ENCODE measurements around the gene MLLT1. TPM values are rescaled to one million over a fixed set of nuclear protein-coding genes. Genes with fewer than 3 reads are reported as not detected.

Gene MLLT1
- total and polyA plus RNA-seq, 11 donors, result 17.8 to 45.9 (median 34.9) TPM

DNA sequence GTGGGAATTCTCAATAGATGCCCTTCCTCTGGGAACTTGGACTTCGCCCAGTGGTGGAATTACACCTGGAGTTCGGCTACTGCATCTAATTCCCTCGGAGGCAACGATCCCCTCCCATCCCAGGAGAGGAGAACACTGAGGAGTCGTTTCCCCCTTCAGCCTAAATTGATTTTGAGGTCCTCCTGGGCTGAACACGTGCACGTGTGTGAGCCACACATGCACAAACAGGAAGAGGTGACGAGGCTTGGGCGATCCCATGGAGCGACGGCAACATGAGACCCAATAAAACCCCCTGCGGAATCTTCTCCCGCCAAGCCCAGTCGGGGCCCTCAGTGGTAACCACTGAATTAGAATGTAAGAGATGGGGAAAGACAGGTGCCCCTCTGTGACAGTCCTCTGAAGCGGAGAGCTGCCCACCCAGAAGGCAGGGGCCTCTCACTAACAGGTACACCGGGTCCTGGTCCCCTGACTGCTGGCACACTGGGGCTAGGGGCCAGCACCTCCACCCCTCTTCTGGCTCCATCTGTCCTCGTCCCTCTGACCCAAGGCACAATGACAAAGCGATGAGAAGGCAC, 4.5 kb downstream of the MLLT1 start:
- WGBS, 4 donors, result 85 to 87% (median 86%) methylated on average over 18 of the region's 18 CpGs
- no peaks in the 10 kb centered on the region for H3K9me3 ChIP-seq
- H3K36me3 ChIP-seq, result peaks cover 0 to 5% (median 2%) of the 10 kb centered on the region in 9 donors
- ATAC-seq (no peak), DNase-seq (no peak)
- intact Hi-C loops (cut with DNase I), result loop anchor here in 5 of 10 donors (5.0 to 10.0 kb wide), 4 partner anchors 38 to 97 kb away; partner anchors contain the start of gene ALKBH7 (in 1 of the 5)
- no peaks in the 10 kb centered on the region for H3K27me3 ChIP-seq
- peaks cover 46 to 92% (median 83%) of the 10 kb centered on the region in 12 donors for H3K4me1 ChIP-seq
- H3K27ac ChIP-seq, result peak overlapping the region in 9 of 12 donors; percentile 7 to 95 (median 90)
- no peak for TF ChIP-seq CTCF (IDR thresholded peaks at IDR 0.05)
- TF ChIP-seq POLR2A (IDR thresholded peaks at IDR 0.05), result no peak
- peak overlapping the region in 1 of 12 donors; percentile 2 for H3K4me3 ChIP-seq

GRCh38 chr19:6274756-6275155, 5.0 kb downstream of the MLLT1 start:
- Histone ChIP-seq H3K27ac (peak overlapping the region; percentile 71 to 95 (median 88)), H3K4me1 (peaks cover 46 to 95% (median 85%) of the 10 kb centered on the region in 12 donors), H3K4me3 (peak overlapping the region in 5 of 12 donors; percentile 2 to 40 (median 32)), H3K9me3 (no peaks in the 10 kb centered on the region), H3K36me3 (peaks cover 0 to 10% (median 7%) of the 10 kb centered on the region in 9 donors), H3K27me3 (no peaks in the 10 kb centered on the region)
- WGBS, 4 donors, result 49 to 74% (median 56%) methylated on average over 12 to 15 of the region's 15 CpGs
- peak in 1 of 4 donors; percentile 7 for ATAC-seq
- intact Hi-C loops (cut with DNase I), result loop anchor here (5.0 to 10.0 kb wide), 5 partner anchors 37 to 98 kb away; partner anchors contain the start of gene ALKBH7 (in 1 of the 10)
- TF ChIP-seq CTCF (IDR thresholded peaks at IDR 0.05) (no peak), POLR2A (IDR thresholded peaks at IDR 0.05) (no peak)
- no peak for DNase-seq

DNA sequence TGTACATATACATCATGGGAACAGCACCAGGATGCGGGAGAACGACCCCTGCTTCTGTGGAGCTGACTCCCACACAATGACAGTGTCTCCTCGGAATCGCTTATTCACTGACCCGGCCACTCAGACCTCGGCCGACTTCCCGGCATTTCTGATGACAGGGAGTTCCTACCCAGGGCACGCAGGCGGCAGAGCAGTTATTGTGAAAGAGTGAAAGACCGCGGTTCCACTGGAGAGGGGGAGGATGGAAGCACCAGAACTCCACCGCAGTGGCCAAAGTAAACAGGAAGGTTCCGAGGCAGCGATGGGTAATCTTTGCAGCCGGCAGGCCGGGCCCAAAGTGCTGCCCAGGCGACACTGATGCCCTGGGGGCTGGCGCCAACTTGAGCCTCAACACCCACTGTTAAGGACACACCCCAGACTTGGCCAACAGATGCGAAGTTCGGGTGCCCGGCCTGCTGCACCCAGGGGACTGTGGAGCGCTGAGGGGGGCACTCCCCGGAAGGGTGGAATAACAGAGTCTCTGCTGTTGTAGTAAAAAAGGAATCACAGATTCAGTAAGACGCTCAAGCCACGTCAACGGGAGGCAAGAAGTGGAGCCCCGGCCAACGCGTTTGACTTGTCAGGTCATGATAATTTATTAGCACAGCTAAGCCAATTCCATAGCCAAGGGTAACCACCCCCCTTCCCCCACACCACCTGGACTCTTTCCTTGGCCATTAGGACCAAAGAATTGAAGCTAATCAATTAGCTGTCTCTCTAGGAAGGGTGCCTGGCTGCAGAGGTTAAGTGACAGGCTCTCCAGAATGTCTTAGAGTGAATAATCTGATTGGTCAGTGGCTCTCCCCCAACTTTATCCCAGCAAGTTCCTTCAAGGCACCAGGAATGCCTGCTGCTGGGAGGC, 5.8 kb downstream of the MLLT1 start:
- Histone ChIP-seq H3K27ac (peak overlapping the region; percentile 71 to 95 (median 88)), H3K4me3 (peak overlapping the region in 11 of 12 donors; percentile 1 to 46 (median 32)), H3K9me3 (no peaks in the 10 kb centered on the region), H3K4me1 (peaks cover 46 to 97% (median 82%) of the 10 kb centered on the region in 12 donors), H3K27me3 (no peaks in the 10 kb centered on the region), H3K36me3 (peaks cover 0 to 18% (median 15%) of the 10 kb centered on the region in 9 donors)
- TF ChIP-seq POLR2A (IDR thresholded peaks at IDR 0.05), result no peak
- peak; percentile 70 to 93 (median 88) for DNase-seq
- WGBS, 4 donors, result 10 to 25% (median 22%) methylated on average over 26 to 30 of the region's 30 CpGs
- intact Hi-C loops (cut with DNase I), result loop anchor here in 8 of 10 donors (2.0 to 10.0 kb wide), 4 partner anchors 31 to 49 kb away; no protein-coding TSS in a partner anchor
- peak; percentile 48 to 80 (median 70) for ATAC-seq

- H3K4me3 ChIP-seq, result peak overlapping the region in 9 of 12 donors; percentile 27 to 50 (median 40)
- no peak for ATAC-seq
- TF ChIP-seq POLR2A (IDR thresholded peaks at IDR 0.05) (no peak), CTCF (IDR thresholded peaks at IDR 0.05) (no peak)
- no peaks in the 10 kb centered on the region for H3K27me3 ChIP-seq
- 52 to 61% (median 58%) methylated on average over 18 to 22 of the region's 22 CpGs for WGBS, 4 donors
- peak overlapping the region; percentile 81 to 95 (median 88) for H3K27ac ChIP-seq
- H3K9me3 ChIP-seq, result no peaks in the 10 kb centered on the region
- peaks cover 42 to 88% (median 74%) of the 10 kb centered on the region in 12 donors for H3K4me1 ChIP-seq
- intact Hi-C loops (cut with DNase I), result loop anchor here in 8 of 10 donors (2.0 to 10.0 kb wide), 4 partner anchors 30 to 48 kb away; no protein-coding TSS in a partner anchor
- DNase-seq, result no peak
- peaks cover 0 to 27% (median 24%) of the 10 kb centered on the region in 9 donors for H3K36me3 ChIP-seq
Measured at GRCh38 chr19:6272913-6273600, 6.7 kb downstream of the MLLT1 start.

All from heart left ventricle (tissue), 16 donors.